Measurements from ENCODE around the gene FNBP1.

FNBP1 gene

DNA sequence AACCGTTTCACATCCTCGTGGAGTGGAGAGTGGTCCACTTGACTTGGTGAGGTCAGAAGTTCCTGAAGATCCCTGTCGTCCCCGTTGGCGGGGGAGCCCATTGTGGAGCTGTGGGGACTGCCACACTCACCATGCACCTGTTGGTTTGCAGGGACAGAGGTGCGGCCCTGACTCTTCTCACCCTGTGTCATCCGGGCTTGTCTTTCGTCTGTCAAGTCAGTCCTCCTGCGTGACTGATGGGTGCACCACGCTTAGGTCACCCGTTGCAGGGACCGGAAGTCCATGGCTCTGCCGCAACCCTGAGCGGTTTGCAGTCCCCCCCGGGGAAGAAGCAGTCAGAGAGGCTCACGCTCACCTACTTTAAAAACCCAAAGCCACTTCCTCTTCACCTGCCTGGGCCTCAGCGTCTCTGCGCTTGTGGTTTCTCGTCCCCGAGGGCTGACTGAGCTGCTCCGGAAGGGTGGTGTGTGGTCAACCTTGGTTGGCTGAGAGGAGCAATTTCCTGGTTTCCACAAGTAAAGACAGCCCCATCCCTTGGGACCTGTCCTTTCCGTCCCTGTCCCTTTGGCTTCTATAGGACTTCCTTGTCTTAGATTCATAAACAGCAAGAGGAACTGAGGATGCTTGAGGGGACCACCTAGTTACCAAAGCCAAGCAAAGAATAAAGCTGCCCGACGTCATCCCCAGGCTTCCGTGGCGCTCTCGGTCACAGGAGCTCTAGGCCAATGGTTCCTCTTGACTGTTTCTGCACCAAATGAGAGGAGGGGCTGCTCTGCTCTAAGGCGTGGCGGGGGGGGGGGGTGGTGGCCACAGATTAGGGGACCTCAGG is 154.5 kb downstream of the FNBP1 start:
- peak; percentile 79 for DNase-seq

DNA sequence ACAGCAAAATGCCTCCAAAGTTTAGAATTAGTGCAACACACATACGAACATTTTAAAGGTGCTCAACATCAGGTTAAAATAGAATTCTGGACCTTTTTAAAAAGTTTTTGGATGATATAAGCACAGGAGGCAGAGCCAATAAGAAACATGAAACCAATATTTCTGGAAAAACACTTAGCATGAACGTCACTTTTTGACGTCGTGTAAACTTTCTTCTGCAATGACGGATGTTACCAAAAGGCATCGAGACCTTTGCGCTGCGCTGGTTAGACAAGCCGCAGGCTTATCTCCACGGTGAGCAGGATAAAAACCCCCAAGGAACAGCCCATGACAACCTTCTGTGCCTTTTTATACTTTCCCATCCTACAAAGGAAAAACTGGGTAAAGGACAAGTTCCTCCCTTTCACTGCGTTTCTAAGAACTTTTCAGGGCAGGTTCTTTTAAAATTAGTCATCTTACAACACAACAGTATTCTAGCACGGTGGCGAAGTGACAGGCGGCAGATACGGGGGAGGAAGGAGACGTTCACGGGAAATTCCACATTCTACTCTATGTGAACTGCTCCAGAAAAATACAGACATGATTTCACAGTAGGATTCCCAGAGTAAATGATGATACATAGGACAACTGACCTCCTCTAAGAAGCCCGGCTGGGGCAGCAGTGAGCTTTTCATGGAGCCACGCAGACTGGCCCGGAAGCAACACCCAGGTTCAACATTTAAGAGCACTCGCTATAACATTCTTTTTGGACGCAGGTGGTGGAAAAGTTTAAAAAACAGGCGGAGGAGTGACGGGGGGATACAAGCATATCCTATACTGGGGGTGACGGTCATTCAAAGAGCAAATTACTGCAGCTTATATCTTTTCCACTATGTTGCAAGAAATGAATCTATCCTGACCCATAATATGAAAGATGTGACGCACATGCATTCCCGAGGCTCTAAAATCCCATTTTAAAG is 155.4 kb downstream of the FNBP1 start:
- DNase-seq: no peak

DNA sequence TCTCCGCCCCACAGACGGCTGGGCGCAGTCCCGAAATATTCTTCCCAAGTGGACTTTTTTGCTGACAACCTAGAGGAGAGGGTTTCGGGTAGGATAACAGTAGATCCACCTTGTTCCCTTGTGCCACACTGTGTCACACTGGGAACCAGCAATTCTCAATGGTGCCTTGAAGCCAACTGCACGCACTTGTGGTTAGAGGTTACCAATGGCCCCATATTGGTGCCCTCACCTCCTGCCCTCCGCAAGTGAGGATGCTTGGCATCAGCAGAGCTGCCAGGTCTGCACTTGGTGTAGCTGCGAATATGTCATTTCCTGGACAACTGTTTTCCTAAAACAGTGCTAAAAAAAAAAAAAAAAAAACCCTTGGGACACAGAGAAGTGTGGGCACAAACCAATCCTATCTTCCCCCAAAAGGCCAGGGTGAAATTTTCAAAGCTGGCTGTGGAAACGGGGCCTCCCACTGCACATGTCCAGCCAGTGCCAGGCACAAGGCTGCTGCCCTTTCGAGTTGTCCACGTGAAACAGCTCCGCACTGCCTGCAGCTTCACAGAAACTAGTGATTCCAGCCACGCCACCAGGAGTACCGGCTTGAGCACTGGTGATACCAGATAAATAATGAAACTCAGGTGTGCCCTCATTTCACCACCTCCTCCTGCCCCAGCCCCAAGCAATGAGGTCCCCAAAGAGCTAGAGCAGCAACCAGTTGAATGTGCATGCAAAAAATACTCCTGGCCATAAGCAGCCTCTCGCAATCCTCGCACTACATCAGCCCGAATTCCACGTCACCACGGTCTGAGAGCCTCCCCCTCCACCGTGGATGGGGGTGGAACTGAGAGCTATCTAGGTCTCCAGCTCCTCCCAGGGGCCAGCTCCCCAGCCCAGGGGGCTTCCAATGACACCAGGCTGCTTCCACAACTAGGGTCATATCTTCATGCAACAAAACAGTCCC is 156.5 kb downstream of the FNBP1 start:
- DNase-seq: no peak

DNA sequence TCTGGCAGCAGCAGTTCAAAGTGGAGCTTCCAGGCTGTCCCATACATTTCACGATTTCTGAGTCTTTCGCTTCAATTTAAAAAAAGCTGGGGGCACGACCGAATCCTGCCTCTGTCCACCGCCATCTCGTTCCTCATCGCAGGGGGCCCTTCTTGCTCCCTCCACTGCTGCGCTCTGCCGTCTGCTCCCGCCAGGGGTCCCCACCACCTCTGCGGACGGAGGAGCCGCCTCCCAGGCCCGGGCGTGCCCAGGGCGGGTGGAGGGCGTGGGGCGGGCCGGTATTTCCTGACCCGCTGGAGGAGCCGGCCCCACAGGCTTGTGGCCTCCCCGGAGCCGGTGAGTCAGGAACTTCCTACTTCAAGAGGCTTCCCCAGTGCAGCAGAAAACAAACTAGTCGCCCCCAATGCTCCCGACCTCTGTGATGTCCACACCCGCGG is 157.3 kb downstream of the FNBP1 start:
- DNase-seq: peak; percentile 79

DNA sequence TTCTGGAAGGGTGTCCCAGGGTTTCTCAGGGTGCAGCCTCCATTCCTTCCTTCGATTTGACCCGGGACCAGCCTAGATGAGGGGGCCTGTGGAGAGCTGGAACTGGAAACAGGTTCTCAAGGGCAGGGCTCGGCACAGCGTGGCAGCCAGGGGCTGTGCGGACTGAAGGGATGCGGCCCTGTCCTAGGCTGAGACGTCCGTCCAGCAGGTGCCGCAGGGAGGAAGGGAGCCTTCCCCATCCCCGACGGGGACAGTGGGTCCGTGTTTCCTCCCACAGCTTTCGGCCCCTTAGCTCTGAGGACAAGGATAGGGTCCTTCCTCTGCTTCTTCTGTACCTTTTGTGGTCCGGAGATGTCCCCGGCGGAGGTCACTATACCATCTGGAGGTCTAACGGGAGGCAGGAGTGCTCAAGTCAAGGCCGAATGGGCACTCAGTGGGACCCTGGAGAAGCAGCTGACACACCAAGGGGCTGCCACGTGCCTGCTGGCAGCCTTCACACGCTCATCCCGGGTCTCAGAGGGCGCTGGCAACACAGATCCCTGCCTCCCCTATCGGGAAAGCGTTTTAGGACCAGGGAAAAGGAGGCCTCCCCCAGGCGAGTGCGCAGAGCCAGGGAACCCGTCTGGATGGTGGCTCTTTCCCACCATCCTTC is 157.8 kb downstream of the FNBP1 start:
- no peak for DNase-seq

DNA sequence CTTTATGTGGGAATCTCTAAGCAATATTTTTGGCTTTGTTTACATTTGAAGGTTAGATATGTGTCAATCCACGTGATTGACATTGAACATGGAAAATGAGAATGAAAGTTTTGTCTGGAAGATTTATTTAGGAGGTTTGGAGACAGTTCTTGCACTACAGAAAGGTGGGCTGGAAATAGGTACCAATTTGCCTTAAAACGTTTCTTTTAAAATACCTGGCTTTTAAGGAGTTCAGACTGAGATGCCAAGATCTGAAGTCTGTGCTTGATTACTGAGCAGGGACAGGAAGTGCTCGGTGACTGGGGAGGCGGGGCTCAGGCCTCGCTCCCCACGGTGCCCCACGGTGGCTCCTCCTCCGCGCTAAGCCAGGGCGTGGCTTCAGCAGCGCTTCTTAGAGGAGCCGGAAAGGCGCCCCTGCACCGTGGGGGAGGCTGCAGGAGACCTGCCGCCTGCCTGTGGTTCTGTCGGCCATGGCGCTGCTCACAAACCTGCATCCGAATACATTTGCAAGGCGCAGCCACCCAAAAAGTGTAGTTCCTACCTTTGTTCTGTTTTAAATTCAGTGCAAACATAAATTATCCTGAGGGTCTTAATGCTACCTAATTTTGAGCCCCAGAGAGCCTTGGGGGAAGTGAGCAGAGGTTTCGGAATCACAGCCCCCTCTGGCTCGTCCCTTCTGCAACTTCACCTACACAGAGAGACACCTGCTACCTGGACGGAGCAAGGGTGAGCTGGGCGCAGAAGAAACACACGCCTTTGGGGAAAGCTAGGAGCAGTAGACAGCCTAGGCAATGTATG is 158.6 kb downstream of the FNBP1 start:
- peak; percentile 85 for DNase-seq

DNA sequence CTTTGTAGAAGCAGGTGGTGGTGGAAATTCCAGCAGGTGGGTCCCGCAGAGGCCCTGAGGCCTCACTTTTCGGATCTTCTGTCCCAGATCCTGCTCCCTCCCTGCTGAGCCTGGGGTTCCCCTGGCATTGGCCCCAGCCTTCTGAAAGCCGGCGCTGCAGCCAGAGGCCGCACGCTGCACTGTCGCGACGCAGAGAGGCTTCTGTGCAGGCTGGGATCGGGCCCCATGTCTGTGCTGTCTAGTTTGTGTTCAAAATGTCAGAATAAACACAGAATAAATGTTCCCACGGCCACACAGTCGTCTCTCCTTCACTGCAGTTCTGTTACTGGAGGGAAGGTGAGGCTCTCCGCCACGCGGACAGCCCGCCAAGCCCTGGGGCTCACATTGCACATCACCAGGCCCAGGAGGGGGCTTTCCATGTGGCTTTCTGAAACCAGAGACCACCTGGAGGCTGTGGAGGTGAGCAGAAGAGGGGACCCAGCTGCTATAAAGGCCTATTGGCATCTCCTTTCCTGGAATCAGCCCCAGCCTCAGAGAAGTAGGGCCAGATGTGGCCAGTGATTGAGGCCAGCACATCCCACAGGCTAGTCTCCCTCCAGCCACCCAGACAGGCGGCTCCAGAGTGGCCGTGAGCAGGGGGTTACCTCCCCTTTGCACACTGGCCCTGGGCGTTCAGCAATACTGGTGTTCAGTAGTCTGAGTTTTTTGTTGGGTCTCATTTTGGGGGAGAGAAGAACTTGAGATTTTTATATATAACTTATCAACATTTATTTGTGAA is 161.3 kb downstream of the FNBP1 start:
- no peak for DNase-seq

DNA sequence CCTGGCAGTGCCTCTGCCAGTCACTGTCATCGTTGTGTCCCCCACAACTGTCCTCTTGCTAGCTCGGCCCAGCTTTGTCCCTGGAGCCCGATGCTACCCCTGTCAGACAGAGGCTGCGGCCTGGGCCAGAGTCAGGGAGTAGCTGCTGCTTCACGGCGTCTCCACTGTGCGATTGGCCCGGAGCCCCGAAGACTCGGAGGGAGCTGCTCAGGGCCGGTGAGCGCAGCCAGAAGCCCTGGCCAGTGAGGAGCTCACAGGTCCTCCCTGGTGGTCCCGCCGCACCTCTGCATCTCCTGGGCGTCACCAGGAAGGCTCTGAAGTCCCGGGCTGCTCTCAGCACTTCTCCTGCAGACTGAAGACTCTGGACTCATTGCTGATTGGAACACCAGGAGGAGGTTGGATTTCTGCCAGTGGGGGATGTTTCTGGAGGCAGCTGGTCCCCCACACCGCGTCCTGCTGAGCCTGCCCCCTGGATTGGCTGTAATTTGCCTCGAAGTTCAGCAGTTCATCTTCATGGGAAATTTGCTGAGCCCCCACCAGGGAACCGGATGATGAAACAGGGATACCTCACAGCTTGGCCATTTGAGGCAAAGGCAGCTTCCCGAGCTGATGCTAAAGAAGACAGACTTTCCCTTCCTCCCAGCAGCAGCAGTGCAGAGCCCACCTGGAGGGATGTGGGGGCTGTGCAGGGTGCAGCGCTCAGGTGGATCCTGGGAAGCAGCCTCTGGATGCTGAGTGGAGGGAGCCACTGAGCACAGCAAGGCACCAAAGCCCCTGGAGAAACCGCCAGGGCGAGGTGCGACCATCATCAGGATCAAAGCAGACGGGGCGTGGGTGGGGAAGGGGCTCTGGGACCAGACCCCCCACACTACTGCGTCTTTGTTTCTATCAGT is 162.1 kb downstream of the FNBP1 start:
- DNase-seq: no peak

DNA sequence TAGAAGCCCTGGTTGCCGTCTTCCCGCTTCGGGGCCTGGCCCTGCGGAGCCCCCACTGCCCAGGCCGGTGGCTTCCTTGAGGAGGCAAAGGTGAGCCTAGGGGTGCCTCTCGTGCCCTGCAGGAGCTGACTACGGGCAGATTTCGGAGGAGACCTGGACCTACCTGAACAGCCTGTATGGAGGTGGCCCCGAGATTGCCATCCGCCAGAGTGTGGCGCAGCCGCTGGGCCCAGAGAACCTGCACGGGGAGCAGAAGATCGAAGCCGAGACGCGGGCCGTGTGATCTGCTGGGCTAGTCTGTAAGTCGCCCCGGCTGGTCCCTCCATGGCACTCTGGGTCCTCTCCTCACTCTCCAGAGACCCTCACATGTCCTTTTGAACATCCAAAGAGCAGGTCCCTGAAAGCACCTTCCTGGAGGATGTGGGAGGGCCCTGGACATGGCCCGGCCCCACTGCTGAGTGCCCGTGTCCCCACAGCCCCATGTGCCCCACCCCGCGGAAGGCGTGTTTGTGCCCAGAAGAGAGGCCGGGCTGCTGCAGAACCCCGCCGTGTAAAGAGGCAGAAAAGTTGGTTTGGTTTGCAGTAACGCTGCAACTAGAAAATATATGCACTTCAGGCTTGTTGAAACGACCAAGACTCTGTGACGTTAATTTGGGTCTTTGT is 162.9 kb downstream of the FNBP1 start:
- no peak for DNase-seq

DNA sequence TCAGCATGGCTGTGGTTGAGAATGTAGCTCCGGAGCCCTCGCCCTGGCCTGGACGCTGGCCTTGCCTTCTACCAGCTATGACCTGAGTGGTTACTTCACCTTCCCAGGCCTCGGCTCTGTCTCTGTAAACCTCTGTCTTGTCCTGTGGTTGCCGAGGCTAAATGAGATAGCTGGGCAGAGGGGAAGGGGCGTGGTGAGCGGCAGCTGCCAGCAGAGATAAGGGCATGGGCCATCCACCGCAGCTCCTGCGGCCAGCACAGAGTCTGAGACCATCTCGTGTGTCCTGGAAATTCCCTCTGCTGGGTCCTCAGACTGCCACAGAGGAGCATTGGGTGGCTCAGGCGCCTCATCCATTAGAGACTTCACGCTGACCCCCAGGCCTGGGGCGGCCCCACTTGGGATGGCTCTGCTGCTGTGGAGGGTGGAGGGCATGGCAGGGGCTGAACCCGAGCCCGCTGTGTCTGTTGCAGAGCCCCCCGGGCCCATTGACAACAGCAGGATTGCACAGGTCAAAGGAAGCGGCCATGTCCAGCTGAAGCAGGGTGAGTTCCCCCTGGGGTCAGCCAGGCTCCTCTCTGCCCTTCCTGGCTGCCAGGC is 163.8 kb downstream of the FNBP1 start:
- no peak for DNase-seq

DNA sequence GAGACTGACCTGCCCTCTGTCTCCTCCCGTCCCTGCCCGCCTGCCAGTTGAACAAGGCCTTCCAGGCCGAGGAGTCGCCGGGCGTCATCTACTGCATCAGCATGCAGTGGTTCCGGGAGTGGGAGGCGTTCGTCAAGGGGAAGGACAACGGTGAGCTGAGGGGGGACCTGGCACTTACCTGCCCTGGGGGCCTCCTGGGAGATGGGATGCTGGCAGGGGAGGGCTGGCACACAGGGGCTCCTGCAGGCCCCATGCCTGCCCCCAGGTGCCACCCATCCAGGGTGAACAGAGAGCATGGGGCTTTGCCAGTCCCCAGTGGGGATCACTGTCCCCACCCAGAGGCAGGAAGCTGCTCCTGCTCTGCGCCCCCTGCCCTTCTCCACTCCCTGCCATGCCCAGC is 164.7 kb downstream of the FNBP1 start:
- DNase-seq: no peak

DNA sequence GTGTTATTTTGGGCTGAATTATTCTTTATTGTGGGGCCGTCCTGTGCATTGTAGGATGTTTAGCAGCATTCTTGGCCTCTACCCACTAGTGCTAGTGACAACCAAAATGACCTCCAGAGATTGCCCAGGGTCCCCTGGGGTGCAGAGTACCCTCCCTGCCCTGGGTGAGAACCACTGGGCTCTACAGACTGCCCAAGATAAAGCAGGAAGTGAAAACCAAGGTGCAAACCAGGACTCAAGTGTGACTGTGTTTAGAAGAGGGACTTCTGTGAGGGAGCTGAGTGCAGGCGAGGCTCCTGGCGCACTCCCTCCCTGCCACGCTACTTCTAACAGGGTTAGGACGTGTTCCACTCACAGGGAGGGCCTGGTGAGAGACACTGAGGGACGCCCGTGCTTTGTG is 166.2 kb downstream of the FNBP1 start:
- DNase-seq: no peak

DNA sequence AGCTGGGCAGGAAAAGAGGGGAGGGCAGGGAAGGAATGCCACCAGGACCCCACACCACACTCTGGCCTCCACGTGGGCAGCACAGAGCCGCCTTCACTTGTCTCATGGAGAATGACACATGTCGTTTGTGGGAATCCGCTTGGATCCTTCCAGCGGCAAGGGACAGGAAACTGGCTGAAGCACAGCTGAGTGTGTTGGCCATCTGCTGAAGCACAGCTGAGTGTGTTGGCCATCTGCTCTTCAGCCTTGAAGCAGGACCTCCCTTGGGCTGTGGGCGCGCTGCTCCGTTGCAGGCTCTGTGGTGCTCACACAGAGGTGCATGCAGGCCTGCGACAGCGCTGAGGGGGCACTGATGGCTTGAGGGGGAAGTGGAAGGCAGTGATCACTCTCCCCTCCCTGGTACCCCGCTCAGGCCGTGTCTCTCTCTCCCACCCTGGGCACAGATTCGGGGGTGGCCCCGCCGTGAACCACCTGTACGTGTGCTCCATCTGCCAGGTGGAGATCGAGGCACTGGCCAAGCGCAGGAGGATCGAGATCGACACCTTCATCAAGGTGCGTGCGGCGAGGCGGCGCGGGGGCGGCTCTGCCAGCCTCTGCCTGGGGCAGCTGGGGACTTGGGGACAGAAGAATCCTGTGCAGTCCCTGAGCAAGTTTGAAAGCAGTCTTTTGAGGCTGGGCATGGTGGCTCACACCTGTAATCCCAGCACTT is 167.1 kb downstream of the FNBP1 start:
- no peak for DNase-seq

DNA sequence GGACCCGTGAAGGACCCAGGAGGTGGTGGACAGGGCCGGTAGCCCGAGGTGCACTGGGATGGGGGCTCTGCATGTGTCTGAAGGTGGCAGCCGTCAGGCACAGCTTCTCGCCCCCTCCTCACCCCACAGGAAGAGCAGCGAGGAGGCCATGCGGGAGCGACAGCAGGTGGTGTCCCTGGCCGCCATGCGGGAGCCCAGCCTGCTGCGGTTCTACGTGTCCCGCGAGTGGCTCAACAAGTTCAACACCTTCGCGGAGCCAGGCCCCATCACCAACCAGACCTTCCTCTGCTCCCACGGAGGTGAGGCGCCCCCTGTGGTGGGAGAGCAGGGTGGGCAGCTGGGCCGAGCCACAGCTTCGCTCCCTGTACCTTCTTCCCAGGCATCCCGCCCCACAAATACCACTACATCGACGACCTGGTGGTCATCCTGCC is 167.8 kb downstream of the FNBP1 start:
- DNase-seq: no peak

DNA sequence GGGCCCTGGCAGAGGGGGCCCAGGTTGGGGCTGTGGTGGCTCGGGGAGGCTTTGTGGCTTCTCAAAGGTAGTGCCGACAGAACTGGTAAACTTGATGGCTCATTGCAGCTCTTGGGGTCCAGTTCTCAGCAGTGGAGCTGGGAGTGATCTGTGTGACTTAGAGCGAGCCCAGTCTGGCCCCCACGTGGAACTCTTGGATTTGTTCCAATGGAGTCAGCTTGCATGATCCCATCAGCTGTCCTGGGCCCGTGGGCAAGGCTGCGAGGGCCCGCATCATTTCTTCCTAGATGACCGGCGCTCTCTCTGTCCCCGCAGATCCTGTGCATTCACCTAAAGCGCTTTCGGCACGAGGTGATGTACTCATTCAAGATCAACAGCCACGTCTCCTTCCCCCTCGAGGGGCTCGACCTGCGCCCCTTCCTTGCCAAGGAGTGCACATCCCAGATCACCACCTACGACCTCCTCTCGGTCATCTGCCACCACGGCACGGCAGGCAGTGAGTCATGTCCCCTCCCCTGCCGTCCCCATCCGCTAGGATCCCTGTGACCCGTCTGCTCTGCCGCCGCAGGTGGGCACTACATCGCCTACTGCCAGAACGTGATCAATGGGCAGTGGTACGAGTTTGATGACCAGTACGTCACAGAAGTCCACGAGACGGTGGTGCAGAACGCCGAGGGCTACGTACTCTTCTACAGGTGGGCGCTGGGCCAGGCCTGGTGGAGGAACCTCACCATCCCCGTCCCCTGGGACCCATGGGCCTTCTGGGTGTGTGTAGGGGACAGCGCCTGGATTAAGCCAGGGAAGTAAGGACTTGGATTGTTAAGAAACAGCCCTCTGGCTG is 168.5 kb downstream of the FNBP1 start:
- DNase-seq: no peak

DNA sequence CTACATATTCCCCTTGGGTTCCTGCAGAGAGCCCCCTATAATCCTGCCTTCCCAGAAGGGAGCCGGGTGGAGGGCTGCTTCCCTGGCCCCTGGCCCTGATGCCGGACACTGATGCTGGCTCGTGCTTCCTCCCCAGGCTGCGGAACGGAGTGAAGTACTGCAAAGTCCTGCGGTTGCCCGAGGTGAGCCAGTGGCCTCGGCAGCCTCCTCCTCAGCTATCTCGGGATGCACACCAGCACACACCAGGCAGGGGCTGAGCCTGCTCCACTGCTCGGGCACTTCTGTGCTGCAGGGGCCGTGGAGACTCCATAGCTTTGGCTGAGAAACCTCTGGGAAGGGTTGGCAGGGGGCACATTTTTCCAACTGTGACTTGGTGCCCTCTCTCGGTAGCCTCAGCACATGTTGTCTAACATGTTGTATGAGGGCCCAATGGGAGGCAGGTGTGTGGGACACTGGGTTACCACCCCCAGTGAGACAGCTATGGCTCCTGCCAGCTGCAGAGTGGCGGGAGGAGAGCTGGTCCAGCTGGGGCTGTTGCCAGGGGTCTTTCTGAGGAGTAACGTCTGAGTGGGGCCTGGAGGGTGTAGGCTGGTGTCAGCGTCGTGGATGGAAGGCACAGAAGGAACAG is 169.3 kb downstream of the FNBP1 start:
- no peak for DNase-seq

All from activated gamma-delta T cell (primary cell).